Aorta (tissue), 5 donors: ENCODE data around the gene COL26A1. TPM values are rescaled to one million over a fixed set of nuclear protein-coding genes. Genes with fewer than 3 reads are reported as not detected.

Source experiments
- ATAC-seq: fragments of 200-7000 bp; cut with Tn5 transposase; one replicate; pipeline ENCODE4 v1.9.1; 2022; ENCODE audit warnings: moderate library complexity; ENCODE audit not compliant: low FRiP score
- DNase-seq, 2 donors: peaks; one replicate each; pipeline ENCODE4 v3.0.0-alpha.2; 2020
- H3K27ac ChIP-seq, 2 donors: one replicate each; pipeline ENCODE4 v1.5.1; 2013; ENCODE audit warnings: low read length in 2 of 2, mild to moderate bottlenecking in 2 of 2, moderate library complexity in 2 of 2, control low read depth in 1 of 2, inconsistent platforms in 1 of 2, low read depth in 1 of 2
- H3K27me3 ChIP-seq, 2 donors: one replicate each; pipeline ENCODE4 v1.6.1; 2013; ENCODE audit warnings: control low read depth in 1 of 2, low read length in 1 of 2, mild to moderate bottlenecking in 1 of 2, moderate library complexity in 1 of 2; ENCODE audit not compliant: insufficient read depth in 2 of 2, control insufficient read depth in 1 of 2
- H3K36me3 ChIP-seq, 2 donors: one replicate each; pipeline ENCODE4 v1.6.1; 2013; ENCODE audit warnings: control low read depth in 1 of 2, low read length in 1 of 2, mild to moderate bottlenecking in 1 of 2; ENCODE audit not compliant: insufficient read depth in 2 of 2, control insufficient read depth in 1 of 2
- H3K4me1 ChIP-seq, 2 donors: one replicate each; pipeline ENCODE4 v1.6.1; 2013; ENCODE audit warnings: low read length in 2 of 2, control low read depth in 1 of 2, mild to moderate bottlenecking in 1 of 2, moderate library complexity in 1 of 2; ENCODE audit not compliant: insufficient read depth in 2 of 2, control insufficient read depth in 1 of 2
- H3K4me3 ChIP-seq, 2 donors: one replicate each; pipeline ENCODE4 v1.5.1; 2013; ENCODE audit warnings: low read length in 2 of 2, control low read depth in 1 of 2, mild to moderate bottlenecking in 1 of 2
- H3K9me3 ChIP-seq: one replicate; pipeline ENCODE4 v1.6.1; 2013; ENCODE audit warnings: mild to moderate bottlenecking, low read length; ENCODE audit not compliant: control insufficient read depth
- WGBS, 2 donors: extraction: QIAGEN DNeasy Blood & Tissue Kit; methylation state at CpG; one replicate each; pipeline ENCODE4 v1.1.7; 2013; 5-methylcytosine and 5-hydroxymethylcytosine counted together
- intact Hi-C, 2 donors: fragments of 100-400 bp; cut with DNase I; formaldehyde crosslinking; loops; one replicate each; pipeline versions ENCODE4 v1.14.2 to v1.15.0; 2022
- polyA plus RNA-seq, 2 donors: library from polyadenylated mRNA; stranded (reverse); fragments of 200-250 nt; gene quantifications; one replicate each; pipeline ENCODE4 v1.2.3, GENCODE V29; 2013
- total RNA-seq, 2 donors: library from RNA; stranded (reverse); fragmentation: NEBNext Ultra II Directional; extraction: Animal tissue kit (Norgen Biotek cat#: 25700); gene quantifications; one replicate each; pipeline ENCODE4 v1.2.1, GENCODE V29; 2021
- donor health status: healthy with polysubstance abuse.
- donor health status: Bipolar disorder and iron deficiency.
- donor health status: DM: no; HTN: no; CAD: no.
- donor health status: DM: no; HTN: no; CAD: no.
- donor health status: DM: yes; HTN: yes; CAD: no.

The COL26A1 gene
- total and polyA plus RNA-seq, 4 donors, result not detected

DNA sequence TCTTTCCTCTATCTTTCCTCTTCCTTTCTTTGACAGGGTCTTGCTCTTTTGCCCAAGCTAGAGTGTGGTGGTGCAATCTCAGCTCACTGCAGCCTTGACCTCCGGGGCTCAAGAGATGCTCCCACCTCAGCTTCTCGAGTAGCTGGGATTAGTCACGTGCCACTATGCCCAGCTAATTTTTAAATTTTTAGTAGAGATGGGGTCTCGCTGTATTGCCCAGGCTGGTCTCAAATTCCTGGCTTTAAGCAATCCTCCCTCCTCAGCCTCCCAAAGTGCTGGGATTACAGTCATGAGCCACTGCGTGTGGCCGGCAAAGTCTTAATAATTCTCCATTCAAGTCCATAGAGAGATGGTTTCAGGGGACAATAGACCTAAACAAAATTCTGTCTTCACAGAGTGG is 40.2 kb downstream of the COL26A1 start:
- H3K4me3 ChIP-seq, result no peak overlapping the region
- H3K4me1 ChIP-seq, result no peaks in the 10 kb centered on the region
- DNase-seq (no peak), ATAC-seq (no peak)
- WGBS, 2 donors, result 73 to 75% methylated on average over 6 of the region's 6 CpGs
- H3K27ac ChIP-seq, result no peak overlapping the region
- no peaks in the 10 kb centered on the region for H3K27me3 ChIP-seq
- intact Hi-C loops, result no loop called here
- H3K9me3 ChIP-seq, result no peaks in the 10 kb centered on the region
- no peaks in the 10 kb centered on the region for H3K36me3 ChIP-seq

DNA sequence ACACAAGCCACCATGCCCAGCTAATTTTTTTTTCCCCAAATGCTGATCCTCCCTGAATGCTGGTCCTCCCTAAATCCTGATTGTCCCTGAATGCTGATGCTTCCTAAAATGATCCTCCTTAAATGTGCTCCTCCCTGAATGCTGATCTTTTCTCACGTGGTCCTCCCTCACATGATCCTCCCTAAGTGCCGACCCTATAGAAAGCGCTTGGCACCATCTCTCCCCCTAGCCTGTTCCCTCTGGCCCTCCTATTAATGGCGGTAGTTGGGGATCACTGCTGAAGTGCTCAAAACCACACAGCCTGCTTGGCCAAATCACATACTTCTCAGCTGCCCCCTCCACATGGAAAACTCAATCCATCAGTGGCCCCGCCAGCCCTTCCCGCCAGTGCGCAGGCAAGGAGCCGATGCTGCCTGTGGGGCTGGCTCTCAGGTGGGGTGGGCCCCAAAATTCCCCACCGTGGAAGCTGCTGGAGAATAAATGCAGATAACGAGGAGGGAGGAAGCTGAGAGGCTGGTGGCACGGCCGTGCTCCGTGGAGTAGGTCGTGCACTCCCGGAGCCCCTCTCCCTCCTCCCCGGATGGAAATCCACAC is 42.9 kb downstream of the COL26A1 start:
- no peaks in the 10 kb centered on the region for H3K27me3 ChIP-seq
- no peaks in the 10 kb centered on the region for H3K4me1 ChIP-seq
- intact Hi-C loops, result no loop called here
- no peak overlapping the region for H3K27ac ChIP-seq
- H3K4me3 ChIP-seq, result no peak overlapping the region
- DNase-seq, result no peak
- H3K9me3 ChIP-seq, result no peaks in the 10 kb centered on the region
- 64 to 65% methylated on average over 16 of the region's 16 CpGs for WGBS, 2 donors
- no peak for ATAC-seq
- H3K36me3 ChIP-seq, result no peaks in the 10 kb centered on the region

DNA sequence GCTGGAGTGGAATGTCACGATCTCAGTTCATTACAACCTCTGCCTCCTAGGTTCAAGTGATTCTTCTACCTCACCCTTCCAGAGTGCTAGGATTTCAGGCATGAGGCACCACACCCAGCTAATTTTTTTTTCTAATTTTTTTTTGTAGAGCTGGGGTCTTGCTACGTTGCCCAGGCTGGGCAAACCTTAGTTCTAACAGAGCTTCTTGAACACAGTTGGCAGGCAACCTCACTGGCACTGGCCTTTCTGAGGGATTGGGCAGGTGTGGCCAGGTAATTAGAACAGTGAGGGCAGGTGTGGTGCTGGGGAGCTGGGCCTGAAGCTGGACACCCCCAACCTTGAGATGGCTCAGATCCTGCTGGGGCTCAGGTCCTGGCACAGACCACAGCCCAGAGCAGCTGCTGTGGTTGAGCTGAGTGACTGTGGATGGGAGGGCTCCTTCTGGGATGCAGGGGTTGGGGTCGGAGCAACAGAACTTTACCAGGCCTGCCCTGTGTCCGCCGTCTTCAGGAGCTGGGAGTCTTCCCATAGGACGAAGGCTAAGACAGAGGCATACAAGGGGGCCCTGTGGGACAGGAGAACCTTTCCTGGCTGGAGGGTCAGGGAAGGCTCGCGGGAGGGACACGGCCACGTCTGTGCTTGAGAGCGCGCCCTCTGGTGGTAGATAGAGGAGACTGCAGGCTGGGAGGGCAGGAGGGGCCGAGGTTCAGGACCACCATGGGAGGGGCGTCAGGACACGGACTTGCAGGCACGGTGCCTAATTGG is 48.2 kb downstream of the COL26A1 start:
- no peaks in the 10 kb centered on the region for H3K36me3 ChIP-seq
- no peaks in the 10 kb centered on the region for H3K4me1 ChIP-seq
- no peak overlapping the region for H3K27ac ChIP-seq
- intact Hi-C loops, result no loop called here
- 13 to 16% methylated on average over 16 of the region's 16 CpGs for WGBS, 2 donors
- ATAC-seq (peak; percentile 58), DNase-seq (peak in 1 of 2 donors; percentile 50)
- no peaks in the 10 kb centered on the region for H3K27me3 ChIP-seq
- no peaks in the 10 kb centered on the region for H3K9me3 ChIP-seq
- H3K4me3 ChIP-seq, result no peak overlapping the region

DNA sequence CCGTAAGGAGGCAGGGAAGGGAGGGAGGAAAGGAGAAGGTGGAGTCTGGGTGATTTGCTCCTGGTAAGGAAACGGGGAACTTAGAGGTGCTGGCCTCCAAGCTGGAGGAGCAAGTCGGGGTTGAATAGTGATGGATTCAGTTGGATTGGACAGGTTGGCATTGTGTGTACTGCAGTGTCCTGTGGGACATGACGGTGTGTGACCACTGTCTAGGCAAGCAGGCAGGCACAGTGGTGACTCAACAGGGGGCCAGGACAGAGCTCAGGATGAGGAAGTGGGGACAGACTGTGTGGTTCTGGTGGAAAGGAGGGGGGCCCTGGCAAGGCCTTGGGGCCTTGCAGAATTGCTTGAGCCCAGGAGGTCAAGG is 48.8 kb downstream of the COL26A1 start:
- Histone ChIP-seq H3K4me3 (no peak overlapping the region), H3K27me3 (no peaks in the 10 kb centered on the region), H3K36me3 (no peaks in the 10 kb centered on the region), H3K9me3 (no peaks in the 10 kb centered on the region), H3K4me1 (no peaks in the 10 kb centered on the region), H3K27ac (no peak overlapping the region)
- intact Hi-C loops, result no loop called here
- DNase-seq (no peak), ATAC-seq (no peak)
- WGBS, 2 donors, result 43 to 44% methylated on average over 4 of the region's 4 CpGs

DNA sequence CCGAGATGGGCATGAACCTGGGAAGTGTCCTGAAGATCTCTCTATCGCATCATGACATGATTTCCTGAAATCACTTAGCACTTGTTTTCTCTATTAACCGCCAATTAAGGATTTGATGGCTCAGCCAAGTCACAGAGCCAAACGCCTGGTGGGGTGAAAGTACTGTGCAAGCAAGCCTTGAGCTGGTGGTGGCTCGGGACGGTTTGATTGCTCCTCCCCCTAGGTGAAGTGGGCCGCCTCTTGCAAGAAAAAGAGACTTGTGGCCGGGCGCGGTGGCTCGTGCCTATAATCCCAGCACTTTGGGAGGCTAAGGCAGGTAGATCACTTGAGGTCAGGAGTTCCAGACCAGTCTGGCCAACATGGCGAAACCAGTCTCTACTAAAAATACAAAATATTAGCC is 50.3 kb downstream of the COL26A1 start:
- no peak for DNase-seq
- Histone ChIP-seq H3K27me3 (no peaks in the 10 kb centered on the region), H3K36me3 (no peaks in the 10 kb centered on the region), H3K4me3 (no peak overlapping the region), H3K4me1 (no peaks in the 10 kb centered on the region), H3K27ac (no peak overlapping the region), H3K9me3 (no peaks in the 10 kb centered on the region)
- no peak for ATAC-seq
- 90 to 91% methylated on average over 12 of the region's 12 CpGs for WGBS, 2 donors
- intact Hi-C loops, result no loop called here

DNA sequence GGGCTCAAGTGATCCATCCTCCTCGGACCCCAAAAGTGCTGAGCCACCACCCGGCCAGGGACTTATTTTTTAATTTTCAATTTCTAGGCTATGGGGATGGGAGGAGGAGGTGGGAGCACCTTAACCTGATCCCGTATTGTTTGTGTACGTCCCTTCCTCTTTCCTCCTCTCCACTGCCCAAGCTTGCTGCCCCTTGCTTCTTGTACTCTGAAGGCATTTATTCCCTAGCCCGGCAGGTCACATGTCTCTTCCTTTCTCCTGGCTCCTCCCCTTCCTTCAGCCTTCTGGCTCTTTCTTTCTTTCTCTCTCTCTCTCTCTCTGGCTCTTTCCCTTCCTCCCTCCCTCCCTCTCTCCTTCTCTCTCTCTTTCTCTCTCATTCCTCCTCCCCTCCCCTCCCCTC is 56.0 kb downstream of the COL26A1 start:
- Histone ChIP-seq H3K27me3 (no peaks in the 10 kb centered on the region), H3K4me1 (no peaks in the 10 kb centered on the region), H3K36me3 (no peaks in the 10 kb centered on the region), H3K9me3 (no peaks in the 10 kb centered on the region), H3K27ac (no peak overlapping the region), H3K4me3 (no peak overlapping the region)
- WGBS, 2 donors, result 69 to 70% methylated on average over 5 of the region's 5 CpGs
- intact Hi-C loops, result no loop called here
- DNase-seq, result no peak
- no peak for ATAC-seq

- DNase-seq (no peak), ATAC-seq (no peak)
- H3K27me3 ChIP-seq, result no peaks in the 10 kb centered on the region
- no peaks in the 10 kb centered on the region for H3K9me3 ChIP-seq
- no peak overlapping the region for H3K27ac ChIP-seq
- no peak overlapping the region for H3K4me3 ChIP-seq
- H3K36me3 ChIP-seq, result no peaks in the 10 kb centered on the region
- 94 to 95% methylated on average over 16 of the region's 16 CpGs for WGBS, 2 donors
- intact Hi-C loops, result no loop called here
- no peaks in the 10 kb centered on the region for H3K4me1 ChIP-seq
Observed at GRCh38 chr7:101419831-101420230, 57.2 kb downstream of the COL26A1 start.

GRCh38 chr7:101420436-101420835 is 57.8 kb downstream of the COL26A1 start:
- Histone ChIP-seq H3K27me3 (no peaks in the 10 kb centered on the region), H3K9me3 (no peaks in the 10 kb centered on the region), H3K36me3 (no peaks in the 10 kb centered on the region), H3K4me1 (no peaks in the 10 kb centered on the region), H3K4me3 (no peak overlapping the region), H3K27ac (no peak overlapping the region)
- DNase-seq, result no peak
- 71 to 79% methylated on average over 3 to 5 of the region's 5 CpGs for WGBS, 2 donors
- intact Hi-C loops, result no loop called here
- no peak for ATAC-seq
